Naive thymus-derived CD4-positive, alpha-beta T cell (primary cell): ENCODE data around the gene ITGAL. TPM values are rescaled to one million over a fixed set of nuclear protein-coding genes. Genes with fewer than 3 reads are reported as not detected.
"Not testable (repeated sequence)": the region's sequence is repeated elsewhere in the genome, so short reads cannot be mapped to it uniquely, and the experiment has no call there.

Experiments used
- ATAC-seq: fragments of 150-1000 bp; cut with Tn5 transposase; 2 replicates; pipeline ENCODE4 v1.10.0; 2021; ENCODE audit warnings: mild to moderate bottlenecking, moderate library complexity
- CTCF ChIA-PET: fragments of 350-600 bp; sonication (Branson Sonifier 250); formaldehyde crosslinking; loops from one replicate; lab custom pipeline; 2021; ENCODE audit warnings: antibody characterized with exemption; lab: Charles Lee
- POLR2A ChIA-PET: fragments of 350-600 bp; sonication (Branson Sonifier 250); formaldehyde crosslinking; loops from one replicate; lab custom pipeline; 2021; ENCODE audit warnings: antibody characterized with exemption, inconsistent platforms; lab: Charles Lee
- DNase-seq, 9 donors: peaks; one replicate each; pipeline versions ENCODE4 v3.0.0 to v3.0.0-alpha.2; 2020 to 2022; ENCODE audit warnings: mixed read lengths in 1 of 9
- H3K27ac ChIP-seq: one replicate; pipeline ENCODE4 v1.7.0; 2013; ENCODE audit warnings: mild to moderate bottlenecking, low read depth, low read length, moderate library complexity
- H3K27me3 ChIP-seq, 2 donors: one replicate each; pipeline ENCODE4 v1.7.0; 2013; ENCODE audit warnings: low read length in 2 of 2, mild to moderate bottlenecking in 2 of 2, moderate library complexity in 2 of 2; ENCODE audit not compliant: control insufficient read depth in 2 of 2, insufficient read depth in 2 of 2
- H3K36me3 ChIP-seq, 3 experiments: 1 replicate in 2 of 3; 2 replicates in 1 of 3; pipeline ENCODE4 v1.7.0; 2013; ENCODE audit warnings: low read length in 3 of 3, mild to moderate bottlenecking in 3 of 3, moderate library complexity in 1 of 3; ENCODE audit not compliant: insufficient read depth in 3 of 3, control insufficient read depth in 2 of 3
- H3K4me1 ChIP-seq, 2 donors: one replicate each; pipeline ENCODE4 v1.7.0; 2013; ENCODE audit warnings: low read length in 2 of 2, mild to moderate bottlenecking in 2 of 2, moderate library complexity in 1 of 2; ENCODE audit not compliant: control insufficient read depth in 2 of 2, insufficient read depth in 2 of 2
- H3K4me3 ChIP-seq: 2 replicates; pipeline ENCODE4 v1.7.0; 2013; ENCODE audit warnings: mild to moderate bottlenecking, low read length
- H3K9me3 ChIP-seq, 3 experiments: 1 replicate in 2 of 3; 2 replicates in 1 of 3; pipeline ENCODE4 v1.7.0; 2013; ENCODE audit warnings: low read length in 3 of 3; ENCODE audit not compliant: control insufficient read depth in 2 of 3
- H3K27ac Mint-ChIP-seq, 9 donors: one replicate each; pipeline ENCODE4 v1.8.0; 2020 to 2022; ENCODE audit warnings: mixed read lengths in 9 of 9, mild to moderate bottlenecking in 8 of 9, moderate library complexity in 5 of 9, inconsistent platforms in 2 of 9
- H3K27me3 Mint-ChIP-seq, 5 donors: one replicate each; pipeline ENCODE4 v1.8.0; 2021 to 2022; ENCODE audit warnings: mixed read lengths in 5 of 5, mild to moderate bottlenecking in 1 of 5
- H3K36me3 Mint-ChIP-seq, 5 donors: one replicate each; pipeline ENCODE4 v1.8.0; 2020 to 2022; ENCODE audit warnings: mixed read lengths in 5 of 5, mild to moderate bottlenecking in 3 of 5, inconsistent platforms in 1 of 5
- H3K4me1 Mint-ChIP-seq, 7 donors: one replicate each; pipeline ENCODE4 v1.8.0; 2020 to 2022; ENCODE audit warnings: mixed read lengths in 7 of 7, mild to moderate bottlenecking in 3 of 7, inconsistent platforms in 1 of 7
- H3K4me3 Mint-ChIP-seq, 10 donors: one replicate each; pipeline ENCODE4 v1.8.0; 2020 to 2022; ENCODE audit warnings: mild to moderate bottlenecking in 10 of 10, mixed read lengths in 10 of 10, moderate library complexity in 6 of 10, inconsistent platforms in 2 of 10
- H3K9me3 Mint-ChIP-seq, 11 donors: one replicate each; pipeline ENCODE4 v1.8.0; 2020 to 2022; ENCODE audit warnings: mixed read lengths in 11 of 11, mild to moderate bottlenecking in 4 of 11, inconsistent platforms in 1 of 11, moderate library complexity in 1 of 11
- intact Hi-C, 2 donors: fragments of 100-400 bp; cut with micrococcal nuclease; formaldehyde crosslinking; loops; one replicate each; pipeline ENCODE4 v1.15.1; 2023
- polyA plus RNA-seq, 2 donors: library from polyadenylated mRNA; unstranded; fragments of 300-500 nt; fragmentation: Illumina TruSeq; gene quantifications; one replicate each; pipeline ENCODE4 v1.2.3, GENCODE V29; 2021
- total RNA-seq, 6 experiments: library from RNA in 5 of 6; stranded (reverse) in 5 of 6; gene quantifications; 1 replicate in 5 of 6; 2 replicates in 1 of 6; pipeline ENCODE4 v1.2.3 and lab custom pipeline; 2021 to 2026

ITGAL gene
- total and polyA plus RNA-seq, 7 experiments from 2014 or later: 110 to 629 (median 411) TPM

DNA sequence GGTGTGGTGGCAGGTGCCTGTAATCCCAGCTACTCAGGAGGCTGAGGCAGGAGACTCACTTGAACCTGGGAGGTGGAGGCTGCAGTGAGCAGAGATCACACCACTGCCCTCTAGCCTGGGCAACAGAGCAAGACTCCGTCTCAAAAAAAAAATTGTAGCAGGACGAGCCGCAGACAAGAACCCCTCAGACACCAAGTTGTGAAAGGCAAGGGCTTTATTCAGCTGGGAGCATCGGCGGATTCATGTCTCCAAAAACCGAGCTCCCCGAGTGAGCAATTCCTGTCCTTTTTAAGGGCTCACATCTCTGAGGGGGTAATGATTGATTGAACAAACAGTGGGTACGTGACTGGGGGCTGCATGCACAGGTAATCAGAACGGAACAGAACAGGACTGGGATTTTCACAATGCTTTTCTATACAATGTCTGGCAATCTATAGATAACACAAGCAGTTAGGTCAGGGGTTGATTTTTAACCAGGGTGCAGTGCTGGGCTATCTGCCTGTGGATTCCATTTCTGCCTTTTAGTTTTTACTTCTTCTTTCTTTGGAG lies 68.4 kb downstream of the ITGAL start:
- CTCF ChIA-PET: interaction anchor here (0.7 kb wide), 1 partner anchor 49 kb away, joined by 4 read pairs; no protein-coding TSS in a partner anchor
- intact Hi-C loops: not testable (repeated sequence)

DNA sequence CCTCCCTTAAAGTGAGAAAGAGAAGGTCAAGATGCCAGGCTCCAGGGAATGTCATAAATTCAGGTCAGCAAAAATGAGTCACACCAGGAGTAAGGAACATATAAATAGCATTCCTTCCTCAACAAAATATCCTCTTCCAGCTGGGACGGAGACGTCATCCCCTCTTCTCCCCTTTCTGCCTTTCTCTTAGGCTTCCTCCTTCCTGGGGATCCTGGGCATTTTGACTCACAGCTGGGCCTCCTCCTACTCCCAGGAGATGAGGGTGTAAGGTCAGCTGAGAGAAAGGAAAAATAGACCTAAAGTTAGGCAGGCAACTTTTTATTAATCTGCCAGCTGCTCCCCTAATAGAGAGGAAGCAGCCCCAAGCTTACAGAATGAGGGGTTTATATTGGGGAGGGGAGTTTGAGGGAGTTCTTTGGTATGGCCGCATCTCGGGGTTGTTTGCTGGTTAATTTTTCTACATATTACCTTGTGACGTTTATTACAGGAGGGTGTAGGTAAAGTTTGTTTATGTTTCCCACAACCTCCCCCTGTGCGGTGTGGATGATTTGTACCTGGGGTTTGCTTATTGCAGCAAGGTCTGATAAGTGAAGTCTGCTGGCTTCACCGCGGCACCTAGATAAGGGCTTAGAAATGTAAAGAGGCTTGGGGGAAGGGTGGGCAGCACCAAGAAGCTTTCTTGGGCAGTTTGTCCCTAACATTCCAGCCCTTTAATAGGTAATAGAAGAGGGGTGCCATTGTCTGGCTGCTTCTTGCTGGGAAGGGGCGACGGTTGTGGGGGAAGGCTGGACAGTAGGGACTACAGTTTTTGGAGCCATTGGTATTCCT lies 69.2 kb downstream of the ITGAL start:
- ChIA-PET POLR2A (interaction anchor here (0.9 to 1.5 kb wide), 2 partner anchors 10 to 17 kb away, joined by 3 to 6 read pairs; no protein-coding TSS in a partner anchor), CTCF (interaction anchor here (0.7 kb wide), 2 partner anchors 50 to 98 kb away, joined by 4 read pairs; no protein-coding TSS in a partner anchor)
- DNase-seq (no peak), ATAC-seq (no peak)
- Histone ChIP-seq H3K27ac (no peak overlapping the region), H3K4me3 (no peak overlapping the region), H3K9me3 (no peaks in the 10 kb centered on the region), H3K27me3 (no peaks in the 10 kb centered on the region), H3K4me1 (no peaks in the 10 kb centered on the region), H3K36me3 (no peaks in the 10 kb centered on the region)
- no peaks in the 10 kb centered on the region for H3K9me3 Mint-ChIP-seq
- intact Hi-C loops: no loop called here
- H3K36me3 Mint-ChIP-seq: peaks cover 0 to 7% (median 0%) of the 10 kb centered on the region in 5 donors
- peaks cover 3 to 15% (median 14%) of the 10 kb centered on the region in 7 donors for H3K4me1 Mint-ChIP-seq
- no peak overlapping the region for H3K27ac Mint-ChIP-seq
- no peak overlapping the region for H3K4me3 Mint-ChIP-seq
- H3K27me3 Mint-ChIP-seq: no peaks in the 10 kb centered on the region

More for the DNA sequence above, 68.4 kb downstream of the ITGAL start:
- H3K4me1 Mint-ChIP-seq: peaks cover 10 to 21% (median 19%) of the 10 kb centered on the region in 7 donors
- not testable (repeated sequence) for H3K4me3 ChIP-seq, H3K27ac Mint-ChIP-seq, ATAC-seq, H3K27ac ChIP-seq, H3K9me3 Mint-ChIP-seq, H3K36me3 ChIP-seq, H3K27me3 Mint-ChIP-seq, H3K36me3 Mint-ChIP-seq, H3K9me3 ChIP-seq, H3K4me1 ChIP-seq, H3K4me3 Mint-ChIP-seq, H3K27me3 ChIP-seq, DNase-seq
- POLR2A ChIA-PET: interaction anchor here (0.9 to 1.5 kb wide), 2 partner anchors 11 to 16 kb away, joined by 3 to 6 read pairs; no protein-coding TSS in a partner anchor

DNA sequence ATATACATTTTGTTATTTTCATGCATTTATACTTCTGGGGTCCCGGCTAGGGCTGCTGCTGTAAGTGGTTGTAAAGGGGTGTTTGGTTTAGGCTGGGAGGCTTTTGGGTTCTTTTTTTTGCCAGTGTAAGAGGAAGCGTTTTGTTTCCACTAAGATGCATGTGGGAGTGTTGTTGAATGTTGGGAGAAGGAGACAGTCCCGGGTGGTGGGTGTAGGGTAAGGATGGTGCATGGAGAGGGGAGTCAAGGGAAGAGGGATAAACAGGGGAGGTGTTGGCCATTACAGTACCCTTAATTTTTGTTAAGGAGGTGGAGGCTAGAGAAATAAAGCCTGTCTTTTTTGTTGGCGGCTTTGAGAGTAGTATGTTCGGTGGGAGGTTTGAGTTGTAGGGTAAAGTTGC lies 70.5 kb downstream of the ITGAL start:
- Mint-ChIP-seq H3K27me3 (no peaks in the 10 kb centered on the region), H3K36me3 (peaks cover 0 to under 1% (median 0%) of the 10 kb centered on the region in 5 donors), H3K4me1 (peaks cover under 1 to 17% (median 5%) of the 10 kb centered on the region in 7 donors), H3K4me3 (no peak overlapping the region), H3K27ac (no peak overlapping the region), H3K9me3 (no peaks in the 10 kb centered on the region)
- Histone ChIP-seq H3K4me1 (no peaks in the 10 kb centered on the region), H3K27ac (no peak overlapping the region), H3K27me3 (no peaks in the 10 kb centered on the region), H3K36me3 (no peaks in the 10 kb centered on the region), H3K4me3 (no peak overlapping the region), H3K9me3 (no peaks in the 10 kb centered on the region)
- intact Hi-C loops: no loop called here
- POLR2A ChIA-PET: interaction anchor here (0.6 to 1.8 kb wide), 4 partner anchors 8 to 50 kb away, joined by 3 to 7 read pairs (median 3); partner anchors contain the start of gene ZNF747
- ATAC-seq (no peak), DNase-seq (no peak)
- CTCF ChIA-PET: interaction anchor here (0.6 kb wide), 1 partner anchor 51 kb away, joined by 5 read pairs; no protein-coding TSS in a partner anchor

DNA sequence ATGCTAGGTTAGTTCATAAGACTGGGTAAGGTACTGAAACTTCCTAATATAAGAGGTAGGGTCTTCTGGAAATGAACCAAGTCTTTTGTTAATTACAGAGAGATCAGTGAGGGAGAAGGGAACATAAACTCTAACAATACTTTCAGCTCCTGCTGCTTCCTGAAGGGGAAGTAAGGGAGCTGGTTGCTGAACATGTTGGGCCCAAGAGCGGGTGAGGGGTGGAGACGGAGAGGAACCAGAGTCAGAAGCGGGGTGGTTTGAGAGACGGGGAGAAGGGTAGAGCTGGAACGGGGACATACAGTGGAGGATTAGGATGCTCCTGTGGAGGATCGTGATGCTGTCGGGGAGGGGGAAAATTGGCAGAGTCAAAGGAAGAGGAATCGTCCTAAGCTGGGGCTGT lies 73.6 kb downstream of the ITGAL start:
- intact Hi-C loops: no loop called here

DNA sequence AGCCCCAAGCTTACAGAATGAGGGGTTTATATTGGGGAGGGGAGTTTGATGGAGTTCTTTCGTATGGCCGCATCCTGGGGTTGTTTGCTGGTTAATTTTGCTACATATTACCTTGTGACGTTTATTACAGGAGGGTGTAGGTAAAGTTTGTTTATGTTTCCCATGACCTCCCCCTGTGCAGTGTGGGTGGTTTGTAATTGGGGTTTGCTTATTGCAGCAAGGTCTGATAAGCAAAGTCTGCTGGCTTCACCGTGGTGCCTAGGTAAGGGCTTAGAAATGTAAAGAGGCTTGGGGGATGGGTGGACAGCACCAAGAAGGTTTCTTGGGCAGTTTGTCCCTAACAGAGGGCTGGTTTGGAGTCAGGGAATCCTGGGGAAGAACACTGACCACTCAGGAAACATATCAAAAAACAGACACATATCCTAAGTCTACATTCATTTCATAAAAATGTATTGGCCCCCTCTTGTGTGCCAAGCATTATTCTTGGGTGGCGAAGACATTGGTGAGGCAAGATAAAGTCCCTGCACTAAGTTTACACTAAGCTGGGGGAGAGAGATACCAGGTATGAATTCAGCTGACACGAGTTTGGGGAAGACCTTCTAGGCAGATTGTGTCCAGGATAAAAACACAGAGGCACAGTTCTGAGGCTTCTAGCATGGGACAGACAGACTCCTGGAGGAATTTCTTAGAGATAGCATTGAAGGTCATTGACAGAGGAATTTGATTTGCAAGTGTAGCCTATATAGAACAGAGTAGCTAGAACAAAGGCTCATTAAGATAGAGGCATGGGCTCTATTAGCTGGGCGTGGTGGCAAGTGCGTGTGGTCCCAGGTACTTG lies 76.1 kb downstream of the ITGAL start:
- peak overlapping the region in 7 of 9 donors; percentile 16 to 81 (median 59) for H3K27ac Mint-ChIP-seq

More for the DNA sequence above, 73.6 kb downstream of the ITGAL start:
- POLR2A ChIA-PET: interaction anchor here (0.8 kb wide), 1 partner anchor 11 kb away, joined by 3 read pairs; the partner anchor contains the start of gene ZNF747
- H3K4me3 ChIP-seq: no peak overlapping the region
- H3K4me1 Mint-ChIP-seq: peaks cover 15 to 23% (median 18%) of the 10 kb centered on the region in 7 donors
- H3K36me3 Mint-ChIP-seq: no peaks in the 10 kb centered on the region
- no peaks in the 10 kb centered on the region for H3K36me3 ChIP-seq
- H3K4me3 Mint-ChIP-seq: no peak overlapping the region
- peak overlapping the region in 1 of 9 donors; percentile 5 for H3K27ac Mint-ChIP-seq
- no peaks in the 10 kb centered on the region for H3K9me3 Mint-ChIP-seq
- DNase-seq (no peak), ATAC-seq (no peak)
- no peaks in the 10 kb centered on the region for H3K27me3 ChIP-seq
- H3K27me3 Mint-ChIP-seq: no peaks in the 10 kb centered on the region
- H3K9me3 ChIP-seq: no peaks in the 10 kb centered on the region
- H3K4me1 ChIP-seq: peaks cover 4% of the 10 kb centered on the region in 2 donors
- CTCF ChIA-PET: interaction anchor here (1.7 kb wide), 1 partner anchor 11 kb away, joined by 6 read pairs; no protein-coding TSS in a partner anchor
- no peak overlapping the region for H3K27ac ChIP-seq

More for the DNA sequence above, 76.1 kb downstream of the ITGAL start:
- no peaks in the 10 kb centered on the region for H3K9me3 Mint-ChIP-seq
- Histone ChIP-seq H3K27me3 (no peaks in the 10 kb centered on the region), H3K4me1 (peaks cover 24 to 25% of the 10 kb centered on the region in 2 donors), H3K27ac (no peak overlapping the region), H3K4me3 (no peak overlapping the region), H3K36me3 (peaks cover 0 to 5% (median 3%) of the 10 kb centered on the region in 3 experiments), H3K9me3 (no peaks in the 10 kb centered on the region)
- ChIA-PET POLR2A (interaction anchor here (1.0 to 1.5 kb wide), 3 partner anchors 9 to 62 kb away, joined by 3 to 7 read pairs (median 3); partner anchors contain the start of genes ZNF689 and ZNF764), CTCF (interaction anchor here (0.5 kb wide), 1 partner anchor 657 kb away, joined by 5 read pairs; no protein-coding TSS in a partner anchor)
- H3K36me3 Mint-ChIP-seq: peaks cover 0 to 8% (median 0%) of the 10 kb centered on the region in 5 donors
- peaks cover 34 to 46% (median 41%) of the 10 kb centered on the region in 7 donors for H3K4me1 Mint-ChIP-seq
- no peak overlapping the region for H3K4me3 Mint-ChIP-seq
- intact Hi-C loops: no loop called here
- no peak for DNase-seq
- no peaks in the 10 kb centered on the region for H3K27me3 Mint-ChIP-seq
- no peak for ATAC-seq
